ENCODE results near the gene PTGR2.

GRCh38 chr14:73888971-73889370, 37.3 kb downstream of the PTGR2 start:
- TF ChIP-seq POLR2A (IDR thresholded peaks at IDR 0.05): no peak
- TF ChIP-seq, protein P1, sequence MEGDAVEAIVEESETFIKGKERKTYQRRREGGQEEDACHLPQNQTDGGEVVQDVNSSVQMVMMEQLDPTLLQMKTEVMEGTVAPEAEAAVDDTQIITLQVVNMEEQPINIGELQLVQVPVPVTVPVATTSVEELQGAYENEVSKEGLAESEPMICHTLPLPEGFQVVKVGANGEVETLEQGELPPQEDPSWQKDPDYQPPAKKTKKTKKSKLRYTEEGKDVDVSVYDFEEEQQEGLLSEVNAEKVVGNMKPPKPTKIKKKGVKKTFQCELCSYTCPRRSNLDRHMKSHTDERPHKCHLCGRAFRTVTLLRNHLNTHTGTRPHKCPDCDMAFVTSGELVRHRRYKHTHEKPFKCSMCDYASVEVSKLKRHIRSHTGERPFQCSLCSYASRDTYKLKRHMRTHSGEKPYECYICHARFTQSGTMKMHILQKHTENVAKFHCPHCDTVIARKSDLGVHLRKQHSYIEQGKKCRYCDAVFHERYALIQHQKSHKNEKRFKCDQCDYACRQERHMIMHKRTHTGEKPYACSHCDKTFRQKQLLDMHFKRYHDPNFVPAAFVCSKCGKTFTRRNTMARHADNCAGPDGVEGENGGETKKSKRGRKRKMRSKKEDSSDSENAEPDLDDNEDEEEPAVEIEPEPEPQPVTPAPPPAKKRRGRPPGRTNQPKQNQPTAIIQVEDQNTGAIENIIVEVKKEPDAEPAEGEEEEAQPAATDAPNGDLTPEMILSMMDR (IDR thresholded peaks at IDR 0.05): no peak
- TF ChIP-seq EP300 (IDR thresholded peaks at IDR 0.05): no peak
- no peak for TF ChIP-seq POLR2AphosphoS5 (IDR thresholded peaks at IDR 0.05)
